HG02870 (cell line): ENCODE measurements around the gene IL16.

Experiments used
- ATAC-seq: cut with Tn5 transposase; IDR thresholded peaks from one replicate; pipeline ENCODE4 v1.9.1; 2021; ENCODE audit warnings: mild to moderate bottlenecking, moderate library complexity; ENCODE audit not compliant: unreplicated experiment

IL16 gene

DNA sequence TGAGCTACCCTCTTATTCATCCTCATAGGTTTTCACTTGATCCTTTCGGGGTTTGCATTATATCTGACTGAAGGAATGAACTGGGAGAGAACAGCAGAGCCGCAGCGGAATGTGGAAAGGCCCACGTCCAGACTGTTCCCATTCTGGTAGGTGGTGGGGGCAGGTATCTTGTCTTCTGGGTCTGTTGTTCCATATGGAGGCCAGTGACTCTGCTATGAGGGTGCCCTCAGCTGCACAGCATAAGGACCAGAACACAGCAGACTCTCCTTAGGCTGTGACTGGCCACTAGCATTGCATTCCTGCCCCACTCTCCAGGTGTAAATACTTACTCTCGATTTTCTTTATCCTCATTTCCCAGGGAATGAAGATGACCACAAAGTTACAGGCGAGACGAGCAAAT, 165.2 kb downstream of the IL16 start:
- ATAC-seq = no peak

DNA sequence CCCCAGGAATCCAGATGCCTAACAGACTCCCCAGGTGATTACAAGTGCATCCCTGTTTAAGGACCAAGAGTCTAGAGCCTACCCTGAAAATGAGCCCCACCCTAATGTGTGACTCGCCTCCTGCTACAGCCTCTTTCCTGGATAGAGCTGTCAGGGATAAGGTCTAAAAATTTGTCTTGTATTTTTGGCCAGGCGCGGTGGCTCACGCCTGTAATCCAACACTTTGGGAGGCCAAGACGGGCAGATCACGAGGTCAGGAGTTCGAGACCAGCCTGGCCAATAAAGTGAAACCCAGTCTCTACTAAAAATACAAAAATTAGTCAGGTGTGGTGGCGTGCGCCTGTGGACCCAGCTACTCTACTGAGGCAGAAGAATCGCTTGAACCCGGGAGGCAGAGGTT, 166.1 kb downstream of the IL16 start:
- ATAC-seq = no peak

GRCh38 chr15:81363276-81363675, 166.6 kb downstream of the IL16 start:
- no peak for ATAC-seq
